Ovary (tissue), 3 donors: ENCODE results near the gene C15orf61.

Experiments
- CTCF ChIP-seq, 3 donors: fragments of 450-650 bp in 2 of 3; fragments of 200-600 bp in 1 of 3; IDR thresholded peaks; one replicate each; pipeline versions ENCODE4 v1.5.1 to v1.8.0; 2016 to 2022; ENCODE audit warnings: antibody characterized with exemption in 3 of 3, mild to moderate bottlenecking in 1 of 3
- EP300 ChIP-seq: sonication (generic); formaldehyde crosslinking; IDR thresholded peaks from one replicate; pipeline ENCODE4 v1.6.1; 2017; ENCODE audit warnings: antibody characterized with exemption
- donor health status: DM: no; HTN: no; CAD: no.

- TF ChIP-seq EP300 = no peak
- TF ChIP-seq CTCF (IDR thresholded peaks at IDR 0.05) = no peak
These were observed 19.6 kb upstream of the C15orf61 start for GRCh38 chr15:67501177-67501835.
